Karpas-422 (cell line): ENCODE data around the gene SPATA21. TPM values are rescaled to one million over a fixed set of nuclear protein-coding genes. Genes with fewer than 3 reads are reported as not detected.

Experiments
- DNase-seq: peaks from one replicate; pipeline ENCODE4 v3.0.0-alpha.2; 2015
- H2AFZ ChIP-seq: fragments of 200-600 bp; sonication (generic); 2 replicates; pipeline ENCODE4 v1.6.1; 2014; ENCODE audit warnings: antibody characterized with exemption, low read length, mixed read lengths
- H3K27ac ChIP-seq: fragments of 200-600 bp; sonication (generic); 2 replicates; pipeline ENCODE4 v1.5.1; 2014; ENCODE audit warnings: mild to moderate bottlenecking, low read length, moderate library complexity
- H3K27me3 ChIP-seq: fragments of 200-600 bp; sonication (generic); 2 replicates; pipeline ENCODE4 v1.6.1; 2014; ENCODE audit warnings: low read length, mixed read lengths
- H3K36me3 ChIP-seq: fragments of 200-600 bp; sonication (generic); 2 replicates; pipeline ENCODE4 v1.6.1; 2014; ENCODE audit warnings: low read length, mixed read lengths; ENCODE audit not compliant: insufficient read depth
- H3K4me1 ChIP-seq: fragments of 200-600 bp; sonication (generic); 2 replicates; pipeline ENCODE4 v1.6.1; 2014; ENCODE audit warnings: mild to moderate bottlenecking, low read length, mixed read lengths
- H3K4me2 ChIP-seq: fragments of 200-600 bp; sonication (generic); 2 replicates; pipeline ENCODE4 v1.6.1; 2014; ENCODE audit warnings: low read length, low read depth, mild to moderate bottlenecking; ENCODE audit not compliant: poor library complexity, severe bottlenecking
- H3K4me3 ChIP-seq: fragments of 200-600 bp; sonication (generic); 2 replicates; pipeline ENCODE4 v1.5.1; 2014; ENCODE audit warnings: mild to moderate bottlenecking, antibody characterized with exemption, low read length, mixed read lengths
- H3K79me2 ChIP-seq: fragments of 200-600 bp; sonication (generic); 2 replicates; pipeline ENCODE4 v1.6.1; 2014; ENCODE audit warnings: mild to moderate bottlenecking, low read length, mixed read lengths
- H3K9ac ChIP-seq: fragments of 200-600 bp; sonication (generic); 2 replicates; pipeline ENCODE4 v1.6.0; 2014; ENCODE audit warnings: low read length
- H3K9me2 ChIP-seq: fragments of 200-600 bp; sonication (generic), shearing (Covaris generic); replicated peaks from 2 replicates; pipeline ENCODE4 v1.6.0; 2014; ENCODE audit warnings: mild to moderate bottlenecking, low read length, moderate library complexity; ENCODE audit not compliant: insufficient read depth
- H3K9me3 ChIP-seq: fragments of 300-700, 200-600 bp; sonication (generic); 2 replicates; pipeline ENCODE4 v1.6.1; 2014; ENCODE audit warnings: low read length, mixed read lengths
- H4K20me1 ChIP-seq: fragments of 200-600 bp; sonication (generic); 2 replicates; pipeline ENCODE4 v1.6.1; 2014; ENCODE audit warnings: mild to moderate bottlenecking, antibody characterized with exemption, low read length, low read depth; ENCODE audit not compliant: insufficient read depth
- total RNA-seq: library from RNA; depleted of rRNA; stranded (reverse); fragments of >200 nt; shearing (Covaris generic); gene quantifications from 2 replicates; pipeline ENCODE4 v1.2.3, GENCODE V29; 2014; ENCODE audit warnings: low replicate concordance; rRNA removed

The SPATA21 gene
- total RNA-seq, 1 experiment from 2014 or later: 1.2 TPM

- H2AFZ ChIP-seq: peak within 1 kb of the TSS; percentile 54
- H3K9ac ChIP-seq: peak within 1 kb of the TSS; percentile 94
- no peaks in the 10 kb centered on the region for H3K9me2 ChIP-seq
- no peaks in the 10 kb centered on the region for H3K27me3 ChIP-seq
- H3K4me1 ChIP-seq: peaks cover 26% of the 10 kb centered on the region
- H3K4me3 ChIP-seq: peak within 1 kb of the TSS; percentile 95
- peak within 1 kb of the TSS; percentile 89 for H3K4me2 ChIP-seq
- peak within 1 kb of the TSS; percentile 42 for H3K27ac ChIP-seq
- H4K20me1 ChIP-seq: peaks cover 8% of the 10 kb centered on the region; the same call in 1 of the 2 replicates
- no peaks in the 10 kb centered on the region for H3K9me3 ChIP-seq
- peaks cover 50% of the 10 kb centered on the region for H3K79me2 ChIP-seq
- no peaks in the 10 kb centered on the region for H3K36me3 ChIP-seq
- DNase-seq: peak; percentile 97
Measured at GRCh38 chr1:16351994-16352841, 85.0 kb downstream of the SPATA21 start, which contains the start of gene FBXO42. Gene FBXO42, minus strand, starts transcription at chr1:16352480. Its CDS starts 37,062 bp downstream, at chr1:16315418.

- peak overlapping the region; percentile 89 for H3K4me2 ChIP-seq
- H3K9ac ChIP-seq: peak overlapping the region; percentile 94
- peak; percentile 42 for DNase-seq
- peaks cover 57% of the 10 kb centered on the region for H3K79me2 ChIP-seq
- no peaks in the 10 kb centered on the region for H3K9me2 ChIP-seq
- H3K27me3 ChIP-seq: no peaks in the 10 kb centered on the region
- peak overlapping the region; percentile 42 for H3K27ac ChIP-seq
- H3K4me1 ChIP-seq: peaks cover 26% of the 10 kb centered on the region
- no peaks in the 10 kb centered on the region for H3K9me3 ChIP-seq
- peak overlapping the region; percentile 54; the same call in 1 of the 2 replicates for H2AFZ ChIP-seq
- no peaks in the 10 kb centered on the region for H3K36me3 ChIP-seq
- H4K20me1 ChIP-seq: peaks cover 8% of the 10 kb centered on the region; the same call in 1 of the 2 replicates
- H3K4me3 ChIP-seq: peak overlapping the region; percentile 95
Measured at GRCh38 chr1:16351456-16351993, 85.7 kb downstream of the SPATA21 start.

- H3K36me3 ChIP-seq: no peaks in the 10 kb centered on the region
- H3K27ac ChIP-seq: no peak overlapping the region
- peaks cover 26% of the 10 kb centered on the region for H3K4me1 ChIP-seq
- H3K4me2 ChIP-seq: peak overlapping the region; percentile 89
- H3K79me2 ChIP-seq: peaks cover 73% of the 10 kb centered on the region
- H4K20me1 ChIP-seq: peaks cover 8% of the 10 kb centered on the region; the same call in 1 of the 2 replicates
- H2AFZ ChIP-seq: no peak overlapping the region
- no peak overlapping the region for H3K4me3 ChIP-seq
- no peak overlapping the region for H3K9ac ChIP-seq
- no peaks in the 10 kb centered on the region for H3K9me3 ChIP-seq
- no peaks in the 10 kb centered on the region for H3K9me2 ChIP-seq
- H3K27me3 ChIP-seq: no peaks in the 10 kb centered on the region
- DNase-seq: no peak
Measured at GRCh38 chr1:16349847-16350406, 87.3 kb downstream of the SPATA21 start.

Other genes with a start within 250 kb of the SPATA21 start
- 2.2 and 2.5 TPM in 2 replicates for gene ARHGEF19, start 224.8 kb downstream of the SPATA21 start, total RNA-seq
- gene CPLANE2, start 200.2 kb downstream of the SPATA21 start, total RNA-seq: 2.6 and 9.6 TPM in 2 replicates
- 27.9 and 31.7 TPM in 2 replicates for gene FBXO42, start 84.9 kb downstream of the SPATA21 start, total RNA-seq
- 34.5 and 52.2 TPM in 2 replicates for gene SZRD1, start 70.2 kb downstream of the SPATA21 start, total RNA-seq
- gene NECAP2, start 3.3 kb upstream of the SPATA21 start, total RNA-seq: 50.4 and 54.9 TPM in 2 replicates
- gene RNU1-1, start 76.9 kb upstream of the SPATA21 start, total RNA-seq: under 0.01 TPM in 2 replicates
- gene NBPF1, start 176.1 kb upstream of the SPATA21 start, total RNA-seq: 8.5 and 18.4 TPM in 2 replicates
- under 0.01 TPM in 2 replicates for gene RNU1-3, start 229.5 kb upstream of the SPATA21 start, total RNA-seq